Heart left ventricle (tissue), 16 donors: Measurements from ENCODE around the gene ANGPTL8. TPM values are rescaled to one million over a fixed set of nuclear protein-coding genes. Genes with fewer than 3 reads are reported as not detected.

Source experiments
- ATAC-seq, 4 donors: fragments of 200-7000 bp; cut with Tn5 transposase; one replicate each; pipeline ENCODE4 v1.9.1; 2020 to 2022; ENCODE audit warnings: moderate library complexity in 4 of 4, mild to moderate bottlenecking in 3 of 4, moderate number of reproducible peaks in 1 of 4
- DNase-seq, 5 donors: peaks; one replicate each; pipeline ENCODE4 v3.0.0-alpha.2; 2020
- H3K27ac ChIP-seq, 12 donors: fragments of 200-600 bp; sonication (generic) in 4 of 12; one replicate each; pipeline versions ENCODE4 v1.5.0 to v1.8.0; 2016 to 2022; ENCODE audit warnings: mild to moderate bottlenecking in 2 of 12
- H3K27me3 ChIP-seq, 9 donors: fragments of 200-600 bp; sonication (generic) in 2 of 9; one replicate each; pipeline versions ENCODE4 v1.5.1 to v1.8.0; 2016 to 2022; ENCODE audit warnings: mild to moderate bottlenecking in 3 of 9
- H3K36me3 ChIP-seq, 9 donors: fragments of 200-600 bp; sonication (generic) in 2 of 9; one replicate each; pipeline versions ENCODE4 v1.5.0 to v1.8.0; 2018 to 2022; ENCODE audit warnings: mild to moderate bottlenecking in 2 of 9
- H3K4me1 ChIP-seq, 12 donors: fragments of 200-600 bp; sonication (generic) in 4 of 12; one replicate each; pipeline versions ENCODE4 v1.5.0 to v1.8.0; 2016 to 2022; ENCODE audit warnings: mild to moderate bottlenecking in 3 of 12
- H3K4me3 ChIP-seq, 12 donors: fragments of 200-600 bp; sonication (generic) in 4 of 12; one replicate each; pipeline versions ENCODE4 v1.5.0 to v1.8.0; 2017 to 2022; ENCODE audit warnings: mild to moderate bottlenecking in 9 of 12, moderate library complexity in 4 of 12
- H3K9me3 ChIP-seq, 12 donors: fragments of 200-600 bp; sonication (generic) in 4 of 12; one replicate each; pipeline versions ENCODE4 v1.5.0 to v1.8.0; 2016 to 2022; ENCODE audit warnings: mild to moderate bottlenecking in 1 of 12
- CTCF ChIP-seq, 12 donors: fragments of 200-600 bp; sonication (generic) in 4 of 12; IDR thresholded peaks; one replicate each; pipeline versions ENCODE4 v1.5.0 to v1.8.0; 2018 to 2022; ENCODE audit warnings: antibody characterized with exemption in 12 of 12, mild to moderate bottlenecking in 5 of 12
- POLR2A ChIP-seq, 2 donors: fragments of 450-650 bp; IDR thresholded peaks; one replicate each; pipeline ENCODE4 v1.6.1; 2017; ENCODE audit warnings: antibody characterized with exemption in 2 of 2, mild to moderate bottlenecking in 2 of 2, moderate library complexity in 2 of 2
- WGBS, 4 donors: extraction: QIAGEN DNeasy Blood & Tissue Kit in 2 of 4; methylation state at CpG; one replicate each; pipeline versions ENCODE4 v1.1.5 to v1.1.7; 2013 to 2018; 5-methylcytosine and 5-hydroxymethylcytosine counted together
- intact Hi-C, 10 donors: fragments of 100-400 bp; cut with DNase I; formaldehyde crosslinking; loops; one replicate each; pipeline versions ENCODE4 v1.11.1 to v1.14.2; 2022
- polyA plus RNA-seq, 2 donors: library from polyadenylated mRNA; stranded (reverse); fragments of 200-250 nt; gene quantifications; one replicate each; pipeline ENCODE4 v1.2.3, GENCODE V29; 2013
- total RNA-seq, 9 donors: library from RNA; depleted of rRNA in 2 of 9; stranded (reverse); fragments of >200 nt in 2 of 9; fragmentation: NEBNext Ultra II Directional in 3 of 9; extraction: Animal tissue kit (Norgen Biotek cat#: 25700) in 3 of 9; gene quantifications; one replicate each; pipeline versions ENCODE4 v1.1.0 to v1.2.4, GENCODE V29; 2016 to 2023
- donor health status: ischemic (EF 13 %, LVEDD 7.1; RV severe dilation, severe dysfunction).
- donor health status: healthy with polysubstance abuse.
- donor health status: DM: no; HTN: yes; CAD: no.
- donor health status: DM: no; HTN: no; CAD: no.
- donor health status: ischemic (EF 25% LVEDD 6.9; RV normal size, moderate dysfunction).
- donor health status: ischemic (EF 25% LVEDD 5.7; RV mildly dilated, moderate dysfunction).
- donor health status: healthy.
- donor health status: DM: yes; HTN: yes; CAD: no.
- donor health status: ischemic (EF 35%, LVEDD 5.7; RV mildly dilated, moderate dysfunction).
- donor health status: nonischemic (EF 11% LVEDD 7.7; RV severe dilation, severe dysfunction).
- donor health status: DM: yes; HTN: yes; CAD: no.
- donor health status: PGD.
- donor health status: ischemic (EF 29% LVEDD 5.4; RV normal size, mild dysfunction).
- donor health status: nonischemic (EF 23%, LVEDD 6.1; RV moderate dilation, normal function).

The ANGPTL8 gene
- total and polyA plus RNA-seq, 11 donors: 0.61 to 10.2 (median 6.3) TPM; not detected in 8

GRCh38 chr19:11210656-11210928, 28.8 kb upstream of the ANGPTL8 start:
- intact Hi-C loops: loop anchor here in 1 of 10 donors (5.0 kb wide), 1 partner anchor 83 kb away; no protein-coding TSS in a partner anchor

GRCh38 chr19:11214387-11214786, 25.0 kb upstream of the ANGPTL8 start:
- no peak overlapping the region for H3K27ac ChIP-seq
- intact Hi-C loops: loop anchor here in 1 of 10 donors (5.0 kb wide), 1 partner anchor 87 kb away; no protein-coding TSS in a partner anchor
- H3K4me3 ChIP-seq: no peak overlapping the region
- TF ChIP-seq POLR2A (IDR thresholded peaks at IDR 0.05) (no peak), CTCF (IDR thresholded peaks at IDR 0.05) (no peak)
- peaks cover 0 to 91% (median 73%) of the 10 kb centered on the region in 9 donors for H3K36me3 ChIP-seq
- no peaks in the 10 kb centered on the region for H3K9me3 ChIP-seq
- ATAC-seq (no peak), DNase-seq (no peak)
- no peaks in the 10 kb centered on the region for H3K27me3 ChIP-seq
- 87 to 95% (median 93%) methylated on average over 6 of the region's 6 CpGs for whole genome bisulfite sequencing, 4 donors
- H3K4me1 ChIP-seq: no peaks in the 10 kb centered on the region

More at GRCh38 chr19:11210656-11210928, 28.8 kb upstream of the ANGPTL8 start:
- 87 to 96% (median 91%) methylated on average over 1 of the region's 1 CpG for WGBS, 4 donors
- Histone ChIP-seq H3K4me1 (no peaks in the 10 kb centered on the region), H3K27me3 (no peaks in the 10 kb centered on the region), H3K9me3 (no peaks in the 10 kb centered on the region), H3K4me3 (no peak overlapping the region), H3K36me3 (peaks cover 0 to 93% (median 69%) of the 10 kb centered on the region in 9 donors), H3K27ac (no peak overlapping the region)
- ATAC-seq: no peak
- no peak for DNase-seq
- TF ChIP-seq POLR2A (IDR thresholded peaks at IDR 0.05): no peak
- no peak for TF ChIP-seq CTCF (IDR thresholded peaks at IDR 0.05)

- TF ChIP-seq CTCF (IDR thresholded peaks at IDR 0.05) (no peak), POLR2A (IDR thresholded peaks at IDR 0.05) (no peak)
- Histone ChIP-seq H3K4me1 (no peaks in the 10 kb centered on the region), H3K27ac (no peak overlapping the region), H3K9me3 (peaks cover 0 to 13% (median 0%) of the 10 kb centered on the region in 12 donors), H3K27me3 (no peaks in the 10 kb centered on the region), H3K4me3 (no peak overlapping the region), H3K36me3 (peaks cover 0 to 96% (median 70%) of the 10 kb centered on the region in 9 donors)
- WGBS, 4 donors: 98 to 99% (median 99%) methylated on average over 3 of the region's 3 CpGs
- no peak for DNase-seq
- no peak for ATAC-seq
- intact Hi-C loops: no loop called here
Measured at GRCh38 chr19:11221082-11221598, 18.3 kb upstream of the ANGPTL8 start.

- intact Hi-C loops: no loop called here
- Histone ChIP-seq H3K4me3 (no peak overlapping the region), H3K27me3 (no peaks in the 10 kb centered on the region), H3K27ac (no peak overlapping the region), H3K9me3 (peaks cover 0 to 13% (median 0%) of the 10 kb centered on the region in 12 donors), H3K4me1 (no peaks in the 10 kb centered on the region), H3K36me3 (peaks cover 0 to 96% (median 72%) of the 10 kb centered on the region in 9 donors)
- no peak for ATAC-seq
- no peak for TF ChIP-seq POLR2A (IDR thresholded peaks at IDR 0.05)
- no peak for TF ChIP-seq CTCF (IDR thresholded peaks at IDR 0.05)
- DNase-seq: no peak
- 90 to 99% (median 97%) methylated on average over 3 of the region's 3 CpGs for WGBS, 4 donors
Measured at GRCh38 chr19:11223200-11223599, 16.2 kb upstream of the ANGPTL8 start.
